Measurements from ENCODE around the gene TNS2. TPM values are rescaled to one million over a fixed set of nuclear protein-coding genes. Genes with fewer than 3 reads are reported as not detected.

Gene TNS2, protein sequence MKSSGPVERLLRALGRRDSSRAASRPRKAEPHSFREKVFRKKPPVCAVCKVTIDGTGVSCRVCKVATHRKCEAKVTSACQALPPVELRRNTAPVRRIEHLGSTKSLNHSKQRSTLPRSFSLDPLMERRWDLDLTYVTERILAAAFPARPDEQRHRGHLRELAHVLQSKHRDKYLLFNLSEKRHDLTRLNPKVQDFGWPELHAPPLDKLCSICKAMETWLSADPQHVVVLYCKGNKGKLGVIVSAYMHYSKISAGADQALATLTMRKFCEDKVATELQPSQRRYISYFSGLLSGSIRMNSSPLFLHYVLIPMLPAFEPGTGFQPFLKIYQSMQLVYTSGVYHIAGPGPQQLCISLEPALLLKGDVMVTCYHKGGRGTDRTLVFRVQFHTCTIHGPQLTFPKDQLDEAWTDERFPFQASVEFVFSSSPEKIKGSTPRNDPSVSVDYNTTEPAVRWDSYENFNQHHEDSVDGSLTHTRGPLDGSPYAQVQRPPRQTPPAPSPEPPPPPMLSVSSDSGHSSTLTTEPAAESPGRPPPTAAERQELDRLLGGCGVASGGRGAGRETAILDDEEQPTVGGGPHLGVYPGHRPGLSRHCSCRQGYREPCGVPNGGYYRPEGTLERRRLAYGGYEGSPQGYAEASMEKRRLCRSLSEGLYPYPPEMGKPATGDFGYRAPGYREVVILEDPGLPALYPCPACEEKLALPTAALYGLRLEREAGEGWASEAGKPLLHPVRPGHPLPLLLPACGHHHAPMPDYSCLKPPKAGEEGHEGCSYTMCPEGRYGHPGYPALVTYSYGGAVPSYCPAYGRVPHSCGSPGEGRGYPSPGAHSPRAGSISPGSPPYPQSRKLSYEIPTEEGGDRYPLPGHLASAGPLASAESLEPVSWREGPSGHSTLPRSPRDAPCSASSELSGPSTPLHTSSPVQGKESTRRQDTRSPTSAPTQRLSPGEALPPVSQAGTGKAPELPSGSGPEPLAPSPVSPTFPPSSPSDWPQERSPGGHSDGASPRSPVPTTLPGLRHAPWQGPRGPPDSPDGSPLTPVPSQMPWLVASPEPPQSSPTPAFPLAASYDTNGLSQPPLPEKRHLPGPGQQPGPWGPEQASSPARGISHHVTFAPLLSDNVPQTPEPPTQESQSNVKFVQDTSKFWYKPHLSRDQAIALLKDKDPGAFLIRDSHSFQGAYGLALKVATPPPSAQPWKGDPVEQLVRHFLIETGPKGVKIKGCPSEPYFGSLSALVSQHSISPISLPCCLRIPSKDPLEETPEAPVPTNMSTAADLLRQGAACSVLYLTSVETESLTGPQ (N-terminal part only)
- total RNA-seq = 1 to 10 TPM; 1.6 to 1.9 TPM

DNA sequence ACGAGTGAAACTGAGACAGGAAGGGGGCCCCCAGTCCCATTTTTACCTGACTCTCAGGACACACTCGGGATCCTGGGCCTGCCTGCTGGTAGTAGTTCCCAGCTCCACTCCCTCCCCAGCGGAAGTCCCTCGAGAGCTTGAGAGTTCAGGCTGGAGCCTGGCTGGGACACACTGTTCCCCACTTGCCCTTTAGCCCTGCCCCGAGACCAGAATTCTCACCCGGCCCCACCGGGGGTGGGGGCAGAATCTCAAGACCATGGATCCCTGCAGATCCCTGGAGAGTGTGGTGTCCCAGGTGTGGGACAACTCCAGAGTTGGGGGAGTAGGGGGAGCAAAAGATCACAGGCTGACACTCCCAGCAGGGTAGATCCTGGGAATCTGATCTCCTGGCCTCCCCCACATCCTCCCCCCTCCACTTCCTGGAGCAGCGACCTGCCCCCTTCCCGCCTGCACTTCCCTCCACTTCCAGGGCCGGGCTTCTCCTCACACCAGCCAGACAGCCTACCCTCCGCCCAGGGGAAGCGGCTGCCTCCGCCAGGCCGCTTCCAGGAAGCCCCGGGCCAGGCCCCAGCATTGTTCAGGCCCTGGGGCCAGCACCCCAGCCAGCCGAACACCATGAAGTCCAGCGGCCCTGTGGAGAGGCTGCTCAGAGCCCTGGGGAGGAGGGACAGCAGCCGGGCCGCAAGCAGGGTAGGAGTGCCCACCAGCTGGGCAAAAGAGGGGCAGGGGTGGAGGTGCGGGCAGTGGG lies at the start of gene TNS2:
Gene TNS2 (plus strand): TSS at position 495 of the 748 bp plus-strand sequence. CDS start 121 bp downstream, at position 616.

DNA sequence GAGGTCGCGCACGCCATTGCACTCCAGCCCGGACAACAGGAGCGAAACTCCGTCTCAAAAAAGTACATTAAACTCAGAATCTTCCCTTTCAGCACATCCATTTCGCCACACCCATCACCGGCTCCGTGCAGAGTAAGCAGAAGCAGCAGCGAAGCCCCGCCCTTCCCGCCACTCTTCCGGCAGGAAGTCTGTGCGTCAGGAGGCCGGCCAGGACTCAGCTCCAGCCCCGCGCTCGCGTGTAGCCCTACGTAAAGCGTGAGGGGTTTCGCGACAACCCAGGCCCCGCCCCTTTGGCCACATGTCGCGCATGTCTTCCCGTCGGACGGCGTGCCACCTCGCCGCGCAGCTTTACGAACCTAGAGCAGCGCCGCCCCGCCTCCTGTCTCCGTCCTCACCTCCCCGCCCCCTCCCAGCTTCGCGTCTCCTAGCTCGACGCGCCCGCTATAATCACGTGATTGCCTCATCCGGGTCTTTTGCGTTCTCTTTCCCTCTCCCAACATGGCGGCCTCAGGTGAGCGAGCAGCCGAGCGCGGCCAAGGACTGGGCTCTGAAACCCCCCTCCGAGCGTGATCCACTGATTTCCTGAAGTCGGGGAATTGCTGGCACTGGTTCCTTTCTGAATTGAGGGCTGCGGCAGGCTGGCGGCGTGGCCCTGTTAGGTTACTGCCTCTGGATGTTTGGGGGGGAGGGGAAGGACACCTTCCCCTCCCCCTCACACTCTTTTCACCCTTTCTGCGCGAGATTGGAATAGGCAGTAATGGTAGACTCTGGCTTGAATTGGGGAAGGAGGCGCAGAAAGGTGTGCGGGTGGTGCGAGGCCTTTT lies 43.7 kb upstream of the TNS2 start, which contains the start of gene EIF4B:
Gene EIF4B (plus strand): TSS at position 471 of the 824 bp plus-strand sequence. CDS start 28 bp downstream, at position 499.

DNA sequence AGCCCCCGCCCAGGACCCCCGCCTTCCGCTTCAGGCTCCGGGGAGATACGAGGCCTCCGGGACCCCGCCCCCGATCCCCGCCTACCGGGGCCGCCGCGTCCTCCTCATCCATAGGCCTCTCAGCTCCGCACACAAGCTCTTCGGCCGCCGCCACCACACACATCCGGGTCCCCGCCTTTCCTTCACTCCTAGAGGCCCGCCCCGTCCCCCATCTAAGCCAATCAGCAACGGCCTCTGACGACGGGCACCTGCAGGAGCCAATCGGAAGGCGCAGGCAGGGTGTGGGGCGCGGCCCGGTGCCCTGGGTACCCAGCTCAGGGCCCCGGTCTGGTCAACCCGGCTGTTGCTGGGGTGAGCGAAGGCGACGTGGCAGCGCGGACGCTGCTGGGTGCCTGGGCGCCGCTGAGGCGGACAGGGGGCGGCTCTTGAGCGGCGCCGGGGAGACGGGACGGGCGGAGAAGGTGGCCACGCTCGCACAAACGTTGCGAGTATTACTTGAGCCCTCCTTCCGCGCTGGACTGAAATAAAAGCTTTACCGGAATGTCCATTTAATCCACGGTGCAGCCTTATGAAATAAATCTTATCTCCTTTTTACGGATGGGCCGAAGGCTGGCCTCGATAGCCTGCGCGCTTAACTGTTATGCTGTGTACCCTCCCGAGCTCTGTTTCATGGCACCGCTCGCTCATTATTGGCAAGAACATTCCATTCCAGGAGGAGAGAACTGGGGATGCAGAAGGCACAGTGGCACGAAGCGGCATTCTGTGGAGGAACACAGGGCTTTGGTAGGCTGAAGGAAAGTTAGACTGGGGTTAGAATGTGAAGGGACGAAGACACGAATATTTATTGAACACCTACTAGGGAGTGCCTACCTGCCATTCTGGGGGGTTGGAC lies 29.6 kb downstream of the TNS2 start, which contains the start of gene SPRYD3:
Gene SPRYD3 (minus strand): TSS at position 165 of the 892 bp plus-strand sequence. CDS start 57 bp downstream, at position 108.

DNA sequence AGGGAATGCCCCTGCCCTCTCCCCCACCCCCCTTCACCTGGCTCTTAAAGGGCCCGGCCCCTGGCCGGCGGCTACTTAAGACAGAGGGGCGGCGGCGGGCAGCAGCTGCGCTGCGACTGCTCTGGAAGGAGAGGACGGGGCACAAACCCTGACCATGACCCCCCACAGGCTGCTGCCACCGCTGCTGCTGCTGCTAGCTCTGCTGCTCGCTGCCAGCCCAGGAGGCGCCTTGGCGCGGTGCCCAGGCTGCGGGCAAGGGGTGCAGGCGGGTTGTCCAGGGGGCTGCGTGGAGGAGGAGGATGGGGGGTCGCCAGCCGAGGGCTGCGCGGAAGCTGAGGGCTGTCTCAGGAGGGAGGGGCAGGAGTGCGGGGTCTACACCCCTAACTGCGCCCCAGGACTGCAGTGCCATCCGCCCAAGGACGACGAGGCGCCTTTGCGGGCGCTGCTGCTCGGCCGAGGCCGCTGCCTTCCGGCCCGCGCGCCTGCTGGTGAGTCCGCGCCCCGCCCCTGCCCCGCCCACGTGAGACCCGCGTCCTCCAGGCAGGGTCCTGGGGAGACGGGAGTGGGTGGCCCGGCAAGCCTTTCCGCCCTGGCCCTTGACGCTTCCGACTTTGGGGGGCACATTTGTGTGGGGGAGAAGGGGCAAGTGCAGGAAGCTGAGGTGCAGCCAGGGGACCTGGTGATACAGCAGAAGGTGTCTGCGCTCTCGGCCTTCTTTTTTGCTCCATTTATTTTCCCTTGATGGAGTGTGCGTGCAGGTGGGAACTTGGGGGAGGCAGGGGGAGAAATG lies 47.9 kb downstream of the TNS2 start, which contains the start of gene IGFBP6:
Gene IGFBP6 (plus strand): TSS at position 104 of the 790 bp plus-strand sequence. CDS start 51 bp downstream, at position 155.

DNA sequence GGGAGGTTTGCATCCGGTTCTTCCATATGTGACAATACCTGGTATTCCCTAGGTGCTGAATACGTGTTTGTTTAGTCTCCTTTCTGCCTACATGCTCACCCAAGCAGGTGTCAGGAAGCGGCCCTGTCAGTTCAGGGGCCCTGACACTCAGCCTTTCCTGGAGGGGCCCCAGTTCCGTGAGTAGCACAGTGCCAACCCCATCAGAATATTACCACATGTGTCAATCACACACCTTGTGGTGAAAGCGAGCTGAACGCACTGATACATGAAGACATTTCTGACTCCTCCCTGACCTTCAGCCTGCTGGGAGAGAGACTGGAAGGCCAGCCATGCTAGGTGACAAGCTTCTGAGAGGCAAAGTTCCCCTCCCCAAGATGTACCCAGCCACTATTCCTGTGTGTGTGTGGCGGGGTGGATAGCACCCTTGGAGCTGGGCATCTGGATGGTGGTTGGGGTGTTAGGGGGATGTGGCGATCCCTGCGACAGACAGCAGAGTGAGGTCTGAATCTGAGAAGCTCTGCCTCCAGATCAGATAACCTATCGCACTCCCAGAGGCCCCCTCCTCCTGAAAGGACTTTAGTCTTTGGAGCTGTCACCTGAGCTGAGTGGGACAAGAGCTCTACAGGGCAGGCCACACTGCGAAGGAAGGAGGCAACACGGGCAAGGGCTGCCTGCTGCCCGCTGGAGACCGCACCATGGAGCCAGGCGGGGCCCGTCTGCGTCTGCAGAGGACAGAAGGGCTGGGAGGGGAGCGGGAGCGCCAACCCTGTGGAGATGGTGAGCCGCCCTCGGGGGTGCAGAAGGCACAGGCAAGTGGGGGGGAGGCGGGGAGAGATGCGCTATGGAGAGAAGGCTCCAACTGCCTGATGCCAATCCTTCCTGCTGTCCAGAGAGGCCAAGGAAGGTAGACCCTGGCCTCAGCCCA lies 53.3 kb downstream of the TNS2 start, which contains the start of gene SOAT2:
Gene SOAT2 (plus strand): TSS at position 604 of the 925 bp plus-strand sequence. CDS start 92 bp downstream, at position 696.

Small RNA genes lying within 50 kb of the gene (microRNA-seq; reads per million reads assigned to microRNA genes)
- not detected for gene MIR6757 (ENCODE audit: borderline microRNAs expressed, borderline replicate concordance)

Other genes starting within 250 kb of the TNS2 start
- not detected for gene KRT4, start 235.9 kb upstream of the TNS2 start, total RNA-seq
- gene KRT79, start 215.8 kb upstream of the TNS2 start, total RNA-seq = not detected
- gene KRT78, start 201.1 kb upstream of the TNS2 start, total RNA-seq = not detected
- gene KRT8, start 145.0 kb upstream of the TNS2 start, total RNA-seq = not detected
- 1 to 10 TPM; 1.6 to 2.0 TPM for gene KRT18, start 100.9 kb upstream of the TNS2 start, total RNA-seq
- 100 to 1,000 TPM; 551 to 607 TPM for gene EIF4B, start 43.6 kb upstream of the TNS2 start, total RNA-seq
- 10 to 100 TPM; 24.3 to 25.5 TPM for gene SPRYD3, start 29.3 kb downstream of the TNS2 start, total RNA-seq
- gene IGFBP6, start 47.6 kb downstream of the TNS2 start, total RNA-seq = under 1 TPM in 1 of 2 experiments, not detected in 1; 0.55 TPM
- under 1 TPM; 0.73 to 0.84 TPM for gene SOAT2, start 53.4 kb downstream of the TNS2 start, total RNA-seq
- 10 to 100 TPM; 50.3 to 50.4 TPM for gene ZNF740, start 130.7 kb downstream of the TNS2 start, total RNA-seq
- gene CSAD, start 130.9 kb downstream of the TNS2 start, total RNA-seq = 10 to 100 TPM; 31.4 to 32.0 TPM
- gene ITGB7, start 157.2 kb downstream of the TNS2 start, total RNA-seq = 100 to 1,000 TPM; 480 to 487 TPM
- gene RARG, start 182.1 kb downstream of the TNS2 start, total RNA-seq = 10 to 100 TPM; 38.5 to 39.9 TPM
- gene ESPL1, start 218.2 kb downstream of the TNS2 start, total RNA-seq = 10 to 100 TPM; 71.4 to 71.7 TPM
- 100 to 1,000 TPM; 362 to 390 TPM for gene PFDN5, start 245.5 kb downstream of the TNS2 start, total RNA-seq
- 10 to 100 TPM; 59.3 to 62.5 TPM for gene MYG1, start 249.6 kb downstream of the TNS2 start, total RNA-seq

Measured in activated naive CD4-positive, alpha-beta T cell treated with anti-CD3 and anti-CD28 coated beads, Interleukin-2, amount 10 ng/mL, durations not matched to agents 5 hours and 36 hours (primary cell).